Left forelimb (tissue), 1 donor: ENCODE measurements around the gene PLEKHM3.

Experiments
- DNase-seq: peaks from one replicate; pipeline ENCODE4 v3.0.0-alpha.2; 2018; ENCODE audit warnings: low spot score

PLEKHM3 gene

GRCh38 chr2:207887500-207887899 lies 137.8 kb downstream of the PLEKHM3 start:
- DNase-seq, result no peak

GRCh38 chr2:207885010-207885409 lies 140.3 kb downstream of the PLEKHM3 start:
- DNase-seq, result no peak

DNA sequence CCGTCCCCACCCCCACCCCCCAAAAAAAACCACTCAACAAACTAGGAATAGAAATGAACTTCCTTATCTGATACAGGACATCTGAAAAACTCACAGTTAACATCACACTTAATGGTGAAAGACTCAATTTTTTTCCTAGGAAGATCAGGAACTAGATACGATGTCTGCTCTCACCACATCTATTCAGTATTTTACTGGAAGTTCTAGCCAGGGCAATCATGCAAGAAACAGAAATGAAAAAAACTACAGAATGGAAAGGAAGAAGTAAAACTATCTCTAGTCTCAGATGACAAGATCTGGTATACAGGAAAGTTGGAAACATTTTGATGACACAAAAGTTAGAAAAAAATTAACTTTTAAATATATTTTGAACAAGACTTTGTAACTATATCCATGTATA lies 141.2 kb downstream of the PLEKHM3 start:
- DNase-seq, result no peak

DNA sequence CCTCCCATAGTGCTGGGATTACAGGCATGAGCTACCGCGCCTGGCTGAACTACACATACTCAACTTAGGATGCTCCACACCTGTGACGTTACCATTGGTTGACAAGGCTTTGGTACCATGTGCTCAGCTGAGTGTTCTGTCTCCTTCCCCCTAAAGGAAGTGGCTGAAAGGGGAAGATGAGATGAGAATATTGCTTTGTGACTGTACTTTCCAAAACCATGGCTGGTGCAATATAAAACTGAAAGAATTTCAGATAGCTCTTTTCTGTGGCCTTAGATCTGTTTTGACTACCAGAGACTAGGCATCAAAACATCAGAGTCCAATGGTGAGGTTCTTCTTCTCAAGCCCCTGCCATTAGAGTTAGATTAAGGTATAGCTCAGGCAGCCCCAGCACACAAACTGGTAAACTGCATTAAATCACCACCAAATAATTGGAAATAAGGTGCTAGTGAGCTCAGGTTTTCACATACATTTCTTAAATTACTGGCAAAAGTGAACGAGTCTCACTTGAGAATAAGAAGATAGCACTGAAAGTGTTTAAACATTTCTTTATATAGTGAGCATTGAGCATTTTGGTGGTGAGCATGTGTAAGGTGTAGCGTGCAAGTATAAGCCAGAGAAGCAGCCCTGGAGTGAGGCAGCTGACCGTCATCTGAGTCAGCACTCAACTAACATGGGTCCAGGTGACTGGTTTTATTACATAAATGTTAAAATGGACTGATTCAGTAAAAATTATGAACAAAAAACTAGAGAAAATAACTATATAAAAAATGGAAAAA lies 142.1 kb downstream of the PLEKHM3 start:
- DNase-seq, result no peak

DNA sequence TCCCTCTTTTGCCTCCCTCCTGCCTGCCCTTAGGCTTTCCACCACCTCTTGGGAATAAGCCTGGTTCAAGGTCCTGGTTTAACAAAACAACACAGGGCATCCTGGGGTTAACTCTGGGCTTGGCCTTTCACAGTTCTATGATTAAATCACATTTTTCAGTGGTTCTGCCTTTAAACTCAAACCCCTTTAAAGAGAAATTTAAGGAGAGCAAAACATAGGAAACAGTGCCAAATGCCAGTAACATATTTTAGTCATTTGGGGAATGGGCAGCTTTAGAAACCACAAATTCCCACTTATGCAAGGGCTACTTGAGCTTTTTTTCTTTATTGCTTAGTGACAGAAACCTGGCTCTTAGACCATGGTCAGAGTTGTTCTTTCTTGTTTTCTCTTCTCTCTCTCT lies 143.4 kb downstream of the PLEKHM3 start:
- DNase-seq, result no peak

- DNase-seq, result no peak
Observed at GRCh38 chr2:207879536-207879935, 145.8 kb downstream of the PLEKHM3 start.

GRCh38 chr2:207876842-207877535 lies 148.3 kb downstream of the PLEKHM3 start:
- DNase-seq, result no peak

DNA sequence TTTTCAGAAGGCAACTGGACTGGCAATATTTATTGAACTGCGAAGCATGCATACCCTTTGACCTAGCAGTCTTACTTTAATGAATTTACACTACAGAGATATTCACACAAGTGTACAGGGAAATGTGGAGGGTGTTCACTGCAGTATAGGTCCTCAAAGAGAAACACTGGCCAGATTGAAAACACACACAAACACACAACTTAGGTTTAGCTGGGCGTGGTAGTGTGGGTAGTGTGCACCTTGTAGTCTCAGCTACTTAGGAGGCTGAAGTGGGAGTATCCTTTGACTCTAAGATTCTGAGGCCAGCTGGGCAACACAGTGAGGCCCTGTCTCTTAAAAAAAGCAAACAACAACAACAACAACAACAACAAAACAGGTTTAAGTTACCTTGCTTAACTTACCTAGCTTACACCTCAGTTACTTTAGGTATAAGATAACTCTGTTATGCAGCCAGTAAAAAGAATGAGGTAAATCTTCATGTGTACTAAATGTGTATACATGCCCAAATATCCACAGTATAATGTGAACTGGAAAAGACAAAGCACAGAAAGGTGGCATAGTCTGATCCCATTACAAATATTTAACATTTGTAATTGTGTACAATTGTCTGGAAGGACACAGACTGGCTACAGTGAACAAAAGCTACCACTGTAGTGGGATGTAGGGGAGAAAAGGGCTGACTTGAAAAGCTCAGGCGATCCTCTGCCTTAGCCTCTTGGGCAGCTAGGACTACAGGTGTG lies 149.7 kb downstream of the PLEKHM3 start:
- DNase-seq, result no peak

DNA sequence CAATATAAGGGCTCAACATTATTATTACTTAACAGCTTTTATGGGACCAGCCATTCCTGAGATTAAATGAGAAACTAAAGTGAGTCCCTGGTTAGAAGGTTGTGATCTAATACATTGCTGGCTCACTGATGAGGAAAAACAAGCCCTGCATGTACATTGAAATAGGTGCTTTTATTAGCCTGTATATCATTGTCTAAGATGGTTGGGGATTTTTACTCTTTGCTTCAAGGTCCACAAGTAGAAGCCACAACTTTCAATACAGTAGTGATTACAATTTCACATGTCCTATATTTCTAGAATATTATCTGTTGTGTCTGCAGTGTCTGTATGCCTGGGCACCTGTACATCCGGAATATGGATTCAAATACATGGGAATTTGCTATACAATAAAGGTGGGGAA lies 151.5 kb downstream of the PLEKHM3 start:
- no peak for DNase-seq

DNA sequence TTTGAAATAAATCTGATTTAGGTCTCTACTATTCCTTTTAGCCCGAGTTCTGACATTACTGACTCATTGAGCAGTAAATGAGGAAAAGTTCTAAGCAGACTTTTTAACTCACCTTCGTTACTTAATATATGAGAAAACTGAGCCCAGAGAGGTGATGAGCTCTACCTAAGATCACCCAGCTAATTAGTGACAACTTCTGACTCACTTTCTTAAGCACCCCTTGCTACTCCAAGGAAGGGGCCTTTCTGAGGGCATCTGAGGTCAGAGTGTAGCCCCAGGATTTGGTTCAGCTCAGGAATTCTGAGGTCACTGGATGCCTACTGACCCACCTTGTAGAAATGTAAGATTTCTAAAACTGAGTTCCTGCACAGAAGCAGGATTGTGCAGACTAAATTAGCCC lies 153.4 kb downstream of the PLEKHM3 start:
- DNase-seq, result no peak

GRCh38 chr2:207871506-207871905 lies 153.8 kb downstream of the PLEKHM3 start:
- no peak for DNase-seq

DNA sequence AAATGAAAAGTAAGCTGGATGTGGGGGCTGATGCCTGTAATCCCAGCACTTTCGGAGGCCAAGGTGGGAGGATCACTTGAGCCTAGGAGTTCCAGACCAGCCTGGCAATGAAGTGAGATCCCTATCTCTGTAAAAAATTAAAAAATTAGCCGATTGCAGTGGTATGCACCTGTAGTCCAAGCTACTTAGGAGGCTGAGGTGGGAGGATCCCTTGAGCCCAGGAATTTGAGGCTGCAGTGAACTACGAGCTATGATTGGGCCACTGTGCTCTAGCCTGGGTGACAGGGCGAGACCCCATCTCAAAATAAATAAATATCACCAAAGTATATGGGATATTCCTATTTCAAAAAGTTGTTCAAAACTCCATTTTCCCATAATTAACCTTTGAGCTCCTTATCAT lies 154.5 kb downstream of the PLEKHM3 start:
- no peak for DNase-seq

- no peak for DNase-seq
Observed at GRCh38 chr2:207869784-207870778, 155.2 kb downstream of the PLEKHM3 start.

DNA sequence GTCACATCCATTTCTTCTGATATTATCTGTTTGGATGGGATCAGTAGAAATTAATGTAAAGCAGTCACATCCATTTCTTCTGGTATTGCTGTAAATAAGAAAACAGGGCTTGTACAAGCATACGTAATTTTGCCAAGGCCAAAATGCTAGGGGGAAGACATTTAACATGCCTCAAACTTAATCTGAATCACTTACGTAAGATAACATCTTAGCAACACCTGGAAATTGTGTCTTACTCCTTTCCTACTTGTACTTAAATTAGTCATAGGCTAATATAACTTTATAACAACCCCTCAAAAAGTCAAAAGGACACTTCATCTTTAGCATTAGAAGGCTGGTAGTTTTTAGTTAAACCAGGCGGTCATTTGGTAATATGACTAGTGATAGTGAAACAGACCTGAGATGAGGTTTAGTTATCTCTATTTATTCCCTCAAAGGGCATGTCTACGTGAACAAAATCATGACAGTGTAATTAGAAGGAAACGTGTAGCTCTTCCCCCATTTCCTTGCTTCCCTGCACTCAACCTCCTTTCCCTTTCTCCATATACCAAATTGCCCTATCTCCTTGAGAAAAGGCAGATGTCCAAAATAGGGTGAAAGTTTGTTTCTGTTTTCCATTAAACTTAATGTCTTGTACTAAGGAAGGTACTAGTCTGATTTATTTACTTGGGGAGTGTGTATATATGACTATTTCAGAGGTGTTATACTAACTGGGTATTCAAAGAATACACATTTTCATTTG lies 156.3 kb downstream of the PLEKHM3 start:
- no peak for DNase-seq

DNA sequence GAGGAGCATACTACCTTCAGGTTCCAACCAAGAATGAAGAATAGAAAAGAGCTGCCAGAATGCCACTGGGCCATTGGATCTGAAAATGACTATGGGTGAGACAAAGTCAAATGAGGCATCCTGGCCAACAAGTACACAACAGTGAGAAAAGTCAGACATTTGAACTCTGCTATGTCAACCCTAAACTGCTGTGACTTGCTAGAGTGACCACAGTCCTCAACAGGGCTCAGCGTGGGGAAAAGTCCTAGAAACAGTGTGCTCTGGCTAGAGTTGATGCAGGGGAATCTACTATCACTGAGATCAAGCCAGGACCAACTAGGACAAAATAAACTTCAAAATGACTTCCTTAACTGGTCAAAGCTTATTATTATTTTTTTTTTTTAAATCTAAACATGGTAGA lies 157.4 kb downstream of the PLEKHM3 start:
- DNase-seq, result no peak

DNA sequence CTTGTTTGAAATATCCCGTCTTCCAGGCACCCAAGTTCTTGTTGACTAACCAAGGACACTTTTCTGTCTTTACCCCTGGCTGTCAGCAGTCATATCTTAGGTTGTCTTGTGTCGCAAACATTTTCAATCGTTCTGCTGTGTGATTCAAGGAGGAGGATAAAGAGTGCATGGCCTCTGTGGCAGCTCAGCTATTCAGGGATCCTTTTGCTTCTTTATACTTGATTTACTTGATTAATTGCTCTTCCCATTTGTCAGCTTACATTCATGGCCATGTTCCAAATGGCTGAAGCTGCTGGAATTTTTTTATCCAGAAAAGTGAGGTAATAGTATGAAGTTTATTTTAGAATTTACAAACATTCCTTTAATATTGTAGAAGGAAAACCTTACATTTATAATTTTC lies 158.3 kb downstream of the PLEKHM3 start:
- DNase-seq, result no peak

GRCh38 chr2:207865210-207865609 lies 160.1 kb downstream of the PLEKHM3 start:
- no peak for DNase-seq

GRCh38 chr2:207863345-207863744 lies 162.0 kb downstream of the PLEKHM3 start:
- no peak for DNase-seq

DNA sequence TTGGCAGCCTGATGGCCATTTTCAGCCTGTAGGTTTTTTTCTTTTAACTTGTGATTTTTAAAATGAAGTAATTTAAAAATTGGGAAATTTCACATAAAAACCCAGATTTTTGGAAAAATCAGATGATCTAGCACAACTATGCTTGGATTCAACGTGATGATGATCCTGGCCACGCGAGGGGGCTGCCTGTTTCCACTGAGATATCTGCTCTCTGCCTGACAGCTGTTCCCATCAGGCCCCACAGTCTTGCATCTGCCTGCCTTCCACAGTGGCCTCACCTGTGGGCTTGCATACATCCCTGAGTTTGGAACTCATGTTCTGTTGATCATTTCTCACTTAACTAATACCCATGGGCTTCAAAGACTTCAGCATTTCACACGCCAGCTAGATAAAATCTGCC lies 163.5 kb downstream of the PLEKHM3 start:
- DNase-seq, result no peak

- DNase-seq, result no peak
Observed at GRCh38 chr2:207860685-207861084, 164.6 kb downstream of the PLEKHM3 start.

- DNase-seq, result no peak
Observed at GRCh38 chr2:207855591-207855990, 169.7 kb downstream of the PLEKHM3 start.
